HG03354 (cell line): ENCODE results near the gene CCP110.

ENCODE experiments used
- ATAC-seq: cut with Tn5 transposase; IDR thresholded peaks from one replicate; pipeline ENCODE4 v1.9.1; 2021; ENCODE audit warnings: mild to moderate bottlenecking; ENCODE audit not compliant: unreplicated experiment, poor library complexity, severe bottlenecking

CCP110 gene

DNA sequence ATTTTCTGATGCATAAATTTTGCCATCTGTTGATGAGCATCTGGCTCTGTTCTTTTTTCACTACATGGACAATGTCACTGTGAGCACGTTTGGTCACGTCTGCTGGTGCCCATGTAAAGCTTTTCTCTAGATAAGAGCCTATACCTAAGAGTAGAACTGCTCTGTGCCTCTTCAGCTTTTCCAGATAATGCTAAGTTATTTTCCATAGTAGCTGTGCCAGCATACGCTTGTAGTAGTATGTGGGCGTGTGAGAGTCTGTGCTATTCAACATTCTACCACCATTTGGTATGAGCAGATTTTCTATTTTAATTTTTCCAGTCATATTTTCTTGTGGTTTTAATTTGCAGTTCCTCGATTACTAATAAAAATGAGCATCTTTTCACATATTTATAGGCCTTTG, 64.9 kb downstream of the CCP110 start:
- ATAC-seq = no peak

DNA sequence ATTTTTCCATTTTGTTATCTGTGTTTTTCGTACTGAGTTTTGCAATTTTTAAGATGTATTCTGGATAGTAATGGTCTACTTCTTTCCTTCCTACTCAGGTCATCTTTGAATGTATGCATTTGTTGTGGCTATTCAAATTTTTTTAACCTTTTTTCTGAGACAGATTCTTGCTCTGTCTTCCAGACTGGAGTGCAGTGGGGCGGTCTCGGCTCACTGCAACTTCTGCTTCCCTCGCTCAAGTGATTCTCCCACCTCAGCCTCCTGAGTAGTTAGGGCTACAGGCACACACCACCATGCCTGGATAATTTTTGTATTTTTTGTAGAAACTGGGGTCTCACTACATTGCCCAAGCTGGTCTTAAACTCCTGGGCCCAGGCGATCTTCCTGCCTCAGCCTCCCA, 65.4 kb downstream of the CCP110 start:
- ATAC-seq = no peak

DNA sequence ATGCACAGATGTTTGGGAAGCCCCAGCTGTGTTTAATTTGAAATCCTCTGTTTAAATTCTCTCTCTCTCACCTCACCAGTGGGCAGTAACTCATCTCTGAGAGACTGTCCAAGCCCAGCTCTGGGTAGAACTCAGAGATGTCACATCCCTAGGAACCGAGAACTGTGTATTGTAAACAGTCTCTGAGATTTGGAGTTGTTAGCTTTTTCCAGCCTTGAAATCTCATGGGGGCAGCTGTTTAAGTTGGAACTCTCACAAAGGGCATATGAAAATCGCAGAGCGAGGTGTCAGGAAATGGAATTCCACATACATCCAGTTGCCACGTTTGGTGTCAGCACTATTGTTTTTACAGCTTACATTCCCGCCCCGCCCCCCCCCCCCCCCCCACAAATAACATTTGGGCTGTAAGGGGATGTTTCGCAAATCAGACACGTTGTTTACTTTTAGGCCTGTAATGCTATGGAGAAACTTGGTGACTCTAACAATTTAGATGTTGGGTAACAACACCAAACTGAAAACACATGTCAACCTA, 66.1 kb downstream of the CCP110 start:
- no peak for ATAC-seq

DNA sequence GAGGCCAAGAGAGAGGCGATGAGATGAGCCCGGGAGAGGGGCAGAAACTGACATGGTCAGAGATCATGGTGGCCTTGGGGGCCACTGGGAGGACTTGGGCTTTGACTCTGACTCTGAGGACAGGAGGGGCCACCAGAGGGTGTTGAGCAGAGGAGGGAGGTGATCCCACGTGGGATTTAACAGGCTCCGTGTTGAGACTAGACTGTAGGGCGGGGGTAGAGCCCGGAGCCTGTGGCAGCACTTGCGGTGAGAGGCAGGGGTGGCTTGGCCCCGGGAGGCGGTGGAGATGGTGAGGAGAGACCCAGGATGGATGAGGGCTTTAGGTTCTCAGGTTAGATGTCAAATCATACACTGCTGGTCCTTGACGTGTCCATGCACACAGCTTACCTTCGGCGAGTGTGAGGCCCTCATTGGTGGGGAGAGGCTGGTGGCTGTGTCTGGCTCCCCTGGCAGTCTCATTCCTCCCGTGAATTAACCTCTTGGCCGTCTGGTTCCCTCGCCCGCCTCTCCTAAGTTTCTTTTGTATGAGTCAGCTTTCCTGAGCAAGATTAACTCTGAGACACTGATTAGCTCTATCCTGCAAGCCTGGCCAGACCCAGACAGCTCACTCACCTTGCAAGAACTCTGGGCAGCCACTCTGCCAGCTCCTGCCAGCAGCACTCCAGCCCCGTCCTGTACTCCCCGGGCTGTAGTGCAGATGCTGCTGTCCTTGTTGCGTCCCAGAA, 71.5 kb downstream of the CCP110 start:
- ATAC-seq = no peak

DNA sequence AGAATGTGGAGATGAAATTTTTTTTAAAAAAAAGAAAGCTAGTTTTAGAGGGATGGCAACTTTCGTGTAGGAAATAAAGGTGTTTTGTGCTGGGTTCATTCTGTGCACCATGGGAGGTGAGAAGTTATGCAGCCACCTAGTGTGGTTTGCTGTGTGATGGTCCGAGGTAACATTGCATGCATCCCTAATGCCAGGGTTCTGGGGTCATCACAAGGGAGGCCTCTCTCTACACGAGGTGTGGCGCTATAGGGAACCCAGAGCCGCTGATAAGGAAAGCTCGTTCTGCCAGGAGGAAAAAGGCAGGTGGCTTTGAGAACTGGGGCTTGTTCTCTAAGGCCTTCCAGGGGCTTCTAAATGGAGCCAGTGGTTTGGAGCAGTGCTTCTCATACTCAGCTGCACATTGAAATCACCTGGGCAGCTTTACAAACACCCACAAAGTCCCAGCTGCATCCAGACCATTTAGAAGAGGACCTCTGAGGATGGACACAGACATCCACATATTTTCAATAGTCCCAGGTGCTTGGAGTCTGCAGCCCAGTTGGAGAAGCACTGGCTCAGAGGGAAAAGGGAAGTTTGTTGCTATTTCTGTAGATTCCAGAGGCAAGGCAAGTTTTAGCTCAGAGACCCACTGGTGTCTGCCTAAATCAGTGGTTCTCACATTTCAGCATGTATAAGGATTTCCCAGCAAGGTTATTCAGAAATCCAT, 75.2 kb downstream of the CCP110 start:
- no peak for ATAC-seq

DNA sequence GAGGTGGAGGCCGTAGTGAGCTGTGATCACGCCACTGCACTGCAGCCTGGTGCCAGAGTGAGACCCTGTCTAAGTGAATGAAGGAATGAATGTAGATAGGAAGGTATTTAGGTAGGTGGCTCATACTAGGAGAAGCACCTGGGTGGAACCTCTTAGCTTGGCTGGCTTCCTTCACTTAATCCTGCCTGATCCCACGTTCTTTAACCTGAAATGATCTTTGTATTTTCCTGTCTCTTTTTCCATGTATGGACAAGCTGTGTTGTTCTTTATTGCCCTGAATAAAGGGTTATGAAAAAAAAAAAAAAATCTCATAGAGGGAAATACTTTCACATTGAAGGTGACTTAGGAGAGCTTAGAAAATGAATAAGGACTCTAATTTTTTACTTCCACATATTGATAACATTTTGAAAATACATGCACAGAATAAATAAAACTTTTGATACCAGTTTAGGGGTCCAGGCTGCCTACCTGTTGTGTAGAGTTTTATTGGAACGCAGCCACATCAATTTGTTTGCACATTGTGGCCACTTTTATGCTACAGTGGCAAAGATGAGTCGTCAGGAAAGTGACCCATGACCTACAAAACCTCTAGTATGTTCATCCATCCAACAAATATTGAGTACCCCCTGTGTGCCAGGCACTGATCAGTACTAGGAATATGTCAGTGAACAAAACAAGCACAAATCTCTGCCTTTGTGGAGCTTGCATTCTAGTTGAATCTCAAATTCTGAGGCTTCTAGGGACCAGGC, 76.4 kb downstream of the CCP110 start:
- ATAC-seq = no peak

DNA sequence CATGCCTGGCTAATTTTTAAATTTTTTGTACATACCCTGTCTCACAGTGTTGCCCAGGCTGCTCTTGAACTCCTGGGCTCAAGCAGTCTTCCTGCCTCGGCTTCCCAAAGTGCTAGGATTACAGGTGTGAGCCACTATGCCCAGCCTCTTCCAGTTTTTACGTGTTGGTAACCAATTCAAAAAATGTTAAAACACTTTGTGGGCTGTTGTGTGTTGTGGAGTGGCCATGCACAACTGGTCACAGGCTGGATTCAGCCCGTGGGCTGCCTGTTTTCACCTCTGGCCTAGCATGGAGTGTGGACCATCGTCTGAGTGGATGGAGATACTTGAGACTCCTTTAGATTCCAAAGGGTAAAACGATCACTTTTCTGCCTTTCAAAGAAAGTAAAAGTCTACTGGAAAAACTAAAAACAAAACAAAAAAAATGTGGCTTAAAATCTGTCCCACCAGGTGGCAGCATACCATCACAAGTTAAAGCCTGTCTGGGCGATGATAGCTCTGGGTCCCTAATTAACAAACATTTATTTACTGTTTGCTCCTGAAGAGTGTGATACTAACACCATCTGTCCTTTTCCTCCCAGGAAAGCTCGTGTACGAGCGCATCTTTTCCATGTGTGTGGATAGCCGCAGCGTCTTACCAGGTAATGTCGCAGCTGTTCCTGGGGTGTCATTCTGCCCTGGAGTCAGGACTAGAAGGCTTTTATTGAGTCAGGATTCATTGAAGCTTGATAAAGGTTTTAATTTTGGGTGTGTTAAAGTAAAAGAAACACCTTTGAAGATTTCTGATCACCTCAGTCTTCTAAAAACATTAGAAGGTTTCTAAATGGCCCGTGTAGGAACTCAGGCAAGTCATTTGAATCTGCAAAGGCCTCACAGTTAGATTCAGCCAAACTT, 77.6 kb downstream of the CCP110 start:
- ATAC-seq = no peak
